G401.6 (cell line): ENCODE measurements around the gene ZNF518A.

ENCODE experiments used
- FAIRE-seq: peaks from 2 replicates; lab custom pipeline; 2012; peaks lifted over from hg19 to GRCh38; lab: Jason Lieb, UNC

The ZNF518A gene, protein sequence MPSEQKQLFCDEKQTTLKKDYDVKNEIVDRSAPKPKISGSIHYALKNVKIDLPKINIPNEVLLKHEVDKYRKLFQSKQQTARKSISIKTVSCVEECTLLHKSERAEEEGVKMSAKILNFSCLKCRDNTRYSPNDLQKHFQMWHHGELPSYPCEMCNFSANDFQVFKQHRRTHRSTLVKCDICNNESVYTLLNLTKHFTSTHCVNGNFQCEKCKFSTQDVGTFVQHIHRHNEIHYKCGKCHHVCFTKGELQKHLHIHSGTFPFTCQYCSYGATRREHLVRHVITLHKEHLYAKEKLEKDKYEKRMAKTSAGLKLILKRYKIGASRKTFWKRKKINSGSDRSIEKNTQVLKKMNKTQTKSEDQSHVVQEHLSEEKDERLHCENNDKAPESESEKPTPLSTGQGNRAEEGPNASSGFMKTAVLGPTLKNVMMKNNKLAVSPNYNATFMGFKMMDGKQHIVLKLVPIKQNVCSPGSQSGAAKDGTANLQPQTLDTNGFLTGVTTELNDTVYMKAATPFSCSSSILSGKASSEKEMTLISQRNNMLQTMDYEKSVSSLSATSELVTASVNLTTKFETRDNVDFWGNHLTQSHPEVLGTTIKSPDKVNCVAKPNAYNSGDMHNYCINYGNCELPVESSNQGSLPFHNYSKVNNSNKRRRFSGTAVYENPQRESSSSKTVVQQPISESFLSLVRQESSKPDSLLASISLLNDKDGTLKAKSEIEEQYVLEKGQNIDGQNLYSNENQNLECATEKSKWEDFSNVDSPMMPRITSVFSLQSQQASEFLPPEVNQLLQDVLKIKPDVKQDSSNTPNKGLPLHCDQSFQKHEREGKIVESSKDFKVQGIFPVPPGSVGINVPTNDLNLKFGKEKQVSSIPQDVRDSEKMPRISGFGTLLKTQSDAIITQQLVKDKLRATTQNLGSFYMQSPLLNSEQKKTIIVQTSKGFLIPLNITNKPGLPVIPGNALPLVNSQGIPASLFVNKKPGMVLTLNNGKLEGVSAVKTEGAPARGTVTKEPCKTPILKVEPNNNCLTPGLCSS (N-terminal part only)

DNA sequence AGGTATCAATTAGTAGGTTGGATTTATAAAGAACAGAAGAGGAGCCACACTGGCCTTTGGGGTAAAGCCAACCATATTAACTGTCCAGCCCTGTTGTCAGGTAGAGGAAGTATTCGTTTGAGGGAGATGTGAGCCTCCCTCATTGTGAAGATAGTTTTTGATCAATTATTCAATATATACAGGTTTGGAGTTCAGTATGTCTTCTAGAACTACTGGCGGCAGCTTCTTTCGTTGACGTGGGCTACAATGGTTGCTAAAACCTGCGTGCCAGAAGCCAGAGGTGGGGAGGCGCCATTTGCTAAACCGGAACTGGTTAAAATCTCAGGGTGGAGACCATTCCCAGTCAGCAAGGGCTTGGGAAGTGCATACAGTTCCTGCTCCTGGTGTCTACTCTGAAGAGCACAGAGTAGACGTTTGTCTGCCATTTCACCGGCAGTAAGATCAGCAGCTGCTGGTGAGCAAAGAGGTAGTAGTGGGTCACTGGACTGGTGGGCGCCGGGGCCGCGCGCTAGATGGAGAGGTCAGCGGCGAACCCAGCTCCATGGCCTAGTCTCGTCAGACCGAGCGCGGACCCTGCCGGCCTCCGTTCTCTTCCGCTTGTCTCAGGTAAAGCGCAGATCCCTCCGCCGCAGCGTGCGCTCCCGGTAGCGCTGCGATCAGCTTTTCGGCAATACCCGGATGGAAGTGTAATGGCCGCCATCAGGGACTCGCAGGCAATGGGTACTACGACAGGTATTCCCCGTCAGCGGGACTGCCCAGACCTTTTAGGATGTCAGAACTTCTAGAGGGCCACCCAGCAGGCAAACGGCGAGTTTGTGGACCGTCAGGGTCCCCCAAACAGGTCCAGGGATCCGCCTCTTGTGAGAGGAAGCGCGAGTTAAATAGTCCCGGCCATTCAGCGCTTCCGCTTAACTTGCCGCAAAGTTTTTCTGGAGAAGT, at the start of gene ZNF518A:
ZNF518A (plus strand) TSS at position 911 of the 939 bp plus-strand sequence. CDS start 26,026 bp downstream, outside the sequence.
- FAIRE-seq, result peak; percentile 57

GRCh38 chr10:96082153-96082552, 47.9 kb upstream of the ZNF518A start:
- FAIRE-seq, result no peak

- no peak for FAIRE-seq
These were observed 47.3 kb upstream of the ZNF518A start for GRCh38 chr10:96082748-96083147.

DNA sequence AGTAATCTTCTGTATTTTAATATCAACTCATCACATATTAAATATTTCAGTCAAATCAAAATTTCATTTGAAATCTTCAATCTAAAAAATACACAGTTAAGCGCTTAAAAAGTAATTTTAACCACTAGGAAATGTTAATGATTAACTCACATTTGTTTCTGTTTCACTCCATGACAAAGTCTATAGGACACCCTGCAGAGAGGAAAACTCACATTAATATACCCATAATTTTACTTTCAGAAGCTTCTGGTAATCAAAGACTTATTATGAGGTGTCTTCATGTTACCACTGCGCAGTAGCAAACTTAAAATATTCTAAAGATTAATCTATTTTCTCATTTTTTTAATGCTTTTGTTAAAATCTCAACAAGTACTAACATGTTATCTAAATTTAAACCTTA, 41.0 kb upstream of the ZNF518A start:
- peak; percentile 71 for FAIRE-seq

DNA sequence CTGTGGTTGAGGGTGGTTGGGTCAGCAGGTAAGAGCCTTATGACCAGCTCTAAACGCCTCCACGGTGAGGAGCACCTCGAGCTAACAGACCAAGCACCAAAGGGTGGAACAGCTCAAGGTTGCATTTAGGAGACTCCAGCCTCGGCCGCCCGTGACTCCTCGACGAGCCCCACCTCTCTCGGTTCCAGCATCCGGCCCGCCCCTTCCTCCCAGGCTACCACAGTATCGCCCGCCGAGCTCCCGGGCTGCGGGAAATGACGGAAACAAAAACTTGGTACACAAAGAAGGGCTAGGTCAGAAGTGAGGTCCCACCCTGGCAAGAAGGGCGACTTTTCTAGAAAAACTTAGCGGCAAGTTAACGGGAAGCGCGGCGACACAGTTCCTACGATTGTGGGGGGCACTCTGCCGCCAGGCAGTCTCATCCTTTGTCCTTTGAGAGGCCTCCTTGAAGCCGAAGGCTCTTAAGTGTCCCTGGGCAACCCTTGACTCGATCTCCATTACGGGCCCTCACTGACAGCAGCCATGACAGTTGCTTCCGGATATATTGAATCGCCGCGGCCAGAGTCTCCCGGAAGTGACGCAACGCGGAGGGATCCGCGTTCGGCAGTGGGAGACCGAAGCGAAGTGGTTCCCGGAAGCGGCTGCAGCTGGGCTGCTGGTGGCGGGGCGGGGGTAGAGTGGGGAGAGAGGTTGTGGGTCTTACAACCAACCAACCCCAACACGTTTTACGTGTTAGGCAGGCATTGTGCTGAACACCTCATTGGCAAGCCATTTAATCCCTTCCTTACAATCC, 40.2 kb upstream of the ZNF518A start:
- peak; percentile 69 for FAIRE-seq

DNA sequence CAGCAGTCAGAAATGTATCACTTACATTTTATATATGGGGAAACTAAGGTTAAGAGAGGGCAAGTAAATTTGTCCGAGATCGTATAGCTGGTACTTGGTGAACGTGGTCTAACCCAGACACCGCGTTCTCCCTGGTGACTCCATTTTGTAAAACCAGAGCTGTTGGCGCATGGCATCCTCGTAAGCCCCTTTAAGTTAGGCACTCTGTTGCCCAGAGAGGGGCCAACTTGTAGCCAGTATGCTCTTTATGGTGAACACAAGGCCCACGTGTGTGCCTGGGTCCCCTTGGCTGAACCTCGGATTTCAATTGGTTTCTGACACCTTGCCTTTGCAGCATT, 39.7 kb upstream of the ZNF518A start:
- FAIRE-seq, result no peak

DNA sequence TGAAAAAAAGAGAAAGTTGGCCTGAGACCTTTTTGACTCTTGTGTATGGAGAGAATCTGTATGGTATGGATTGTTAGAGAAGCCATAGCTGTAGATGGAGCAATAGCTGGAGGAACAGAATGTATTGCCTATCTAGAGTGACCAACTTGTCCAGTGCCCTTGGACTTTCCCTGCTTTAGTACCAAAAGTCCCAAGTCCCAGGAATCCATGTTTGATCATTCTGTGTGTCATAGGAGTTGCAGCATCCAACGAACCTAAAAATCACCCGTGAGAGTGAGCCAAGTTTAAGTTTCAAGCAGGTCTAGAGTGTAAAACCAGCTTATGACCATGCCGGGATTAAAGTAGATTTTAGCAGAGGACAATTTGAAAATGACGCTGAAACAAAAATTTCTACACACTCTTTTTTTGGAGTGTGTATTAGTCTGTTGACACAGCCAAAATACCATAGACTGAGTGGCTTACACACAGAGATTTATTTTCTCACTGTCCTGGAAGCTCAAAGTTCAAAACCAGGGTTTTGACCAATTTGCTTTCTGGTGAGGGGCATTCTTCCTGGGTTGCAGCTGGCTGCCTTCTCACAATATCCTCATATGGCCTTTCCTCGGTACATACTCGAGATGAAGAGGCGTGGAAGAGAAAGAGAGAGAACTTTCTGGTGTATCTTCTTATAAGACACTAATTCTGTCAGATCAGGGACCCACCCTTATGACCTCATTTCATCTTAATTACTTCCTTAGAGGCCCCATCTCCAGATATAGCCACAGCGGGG, 36.9 kb upstream of the ZNF518A start:
- FAIRE-seq, result no peak

DNA sequence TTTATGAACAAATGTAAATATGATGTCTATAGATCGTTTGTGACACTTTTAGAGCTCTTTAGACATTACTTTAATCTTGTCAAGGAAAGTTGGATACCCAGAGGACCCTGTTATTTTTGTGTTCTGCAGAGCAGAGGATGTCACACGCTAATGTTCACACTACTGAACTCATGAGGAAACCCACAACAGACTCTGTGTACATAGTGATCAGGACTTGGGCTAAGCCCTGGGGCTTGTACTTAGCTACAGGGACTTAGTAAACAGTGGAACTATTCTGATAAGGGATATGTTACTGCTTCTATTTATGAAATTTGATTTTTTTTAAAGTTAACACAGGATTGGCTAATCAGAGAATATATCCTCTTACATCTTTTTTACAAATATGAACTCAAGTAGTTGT, 36.1 kb upstream of the ZNF518A start:
- no peak for FAIRE-seq

GRCh38 chr10:96096958-96097357, 33.1 kb upstream of the ZNF518A start:
- no peak for FAIRE-seq

GRCh38 chr10:96097865-96098264, 32.2 kb upstream of the ZNF518A start:
- no peak for FAIRE-seq

DNA sequence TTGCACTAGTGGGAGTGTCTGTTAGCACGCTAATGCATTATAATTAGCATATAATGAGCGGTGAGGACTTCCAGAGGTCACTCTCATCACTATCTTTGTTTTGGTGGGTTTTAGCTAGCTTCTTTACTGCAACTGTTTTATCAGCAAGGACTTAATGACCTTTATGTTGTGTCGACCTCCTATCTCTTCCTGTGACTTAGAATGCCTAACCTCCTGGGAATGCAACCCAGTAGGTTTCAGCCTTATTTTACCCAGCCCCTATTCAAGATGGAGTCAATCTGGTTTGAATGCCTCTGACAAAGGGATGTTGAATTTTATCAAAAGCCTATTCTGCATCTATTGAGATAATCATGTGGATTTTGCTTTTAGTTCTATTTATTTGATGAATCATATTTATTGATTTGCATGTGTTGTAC, 22.5 kb upstream of the ZNF518A start:
- no peak for FAIRE-seq

DNA sequence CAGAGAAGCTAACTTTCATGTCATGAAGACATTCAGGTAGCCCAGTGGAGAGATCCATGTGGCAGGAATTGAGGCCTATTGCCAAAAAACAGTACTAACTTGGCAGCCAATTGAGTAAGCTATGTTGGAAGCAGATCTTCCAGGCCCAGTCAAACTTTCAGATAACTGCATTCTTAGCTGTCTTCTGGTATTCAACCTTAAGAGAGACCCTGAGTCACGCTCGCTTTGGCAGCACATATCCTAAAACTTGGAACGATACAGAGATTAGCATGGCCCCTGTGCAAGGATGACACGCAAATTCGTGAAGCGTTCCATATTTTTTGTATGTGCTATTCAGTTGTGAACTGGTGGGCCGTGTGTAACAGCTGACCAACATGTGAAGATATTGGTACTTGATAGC, 17.6 kb upstream of the ZNF518A start:
- FAIRE-seq, result no peak

GRCh38 chr10:96118604-96119450, 11.3 kb upstream of the ZNF518A start:
- FAIRE-seq, result no peak

DNA sequence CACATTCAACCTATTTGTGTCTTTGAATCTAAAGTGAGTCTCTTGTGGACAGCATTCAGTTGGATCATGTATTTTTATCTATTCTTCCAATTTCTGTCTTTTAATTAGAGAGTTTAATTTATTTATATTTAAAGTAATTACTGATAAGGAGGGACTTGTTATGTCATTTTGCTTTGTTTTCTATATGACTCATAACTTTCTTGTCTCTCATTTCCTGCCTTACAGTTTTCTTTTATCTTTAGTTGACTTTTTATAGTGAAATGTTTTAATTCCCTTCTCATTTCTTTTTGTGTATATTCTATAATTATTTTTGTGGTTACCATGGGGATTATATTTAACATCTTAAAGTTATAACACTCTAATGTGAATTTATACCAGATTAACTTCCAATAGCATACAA, 7.3 kb upstream of the ZNF518A start:
- FAIRE-seq, result no peak

DNA sequence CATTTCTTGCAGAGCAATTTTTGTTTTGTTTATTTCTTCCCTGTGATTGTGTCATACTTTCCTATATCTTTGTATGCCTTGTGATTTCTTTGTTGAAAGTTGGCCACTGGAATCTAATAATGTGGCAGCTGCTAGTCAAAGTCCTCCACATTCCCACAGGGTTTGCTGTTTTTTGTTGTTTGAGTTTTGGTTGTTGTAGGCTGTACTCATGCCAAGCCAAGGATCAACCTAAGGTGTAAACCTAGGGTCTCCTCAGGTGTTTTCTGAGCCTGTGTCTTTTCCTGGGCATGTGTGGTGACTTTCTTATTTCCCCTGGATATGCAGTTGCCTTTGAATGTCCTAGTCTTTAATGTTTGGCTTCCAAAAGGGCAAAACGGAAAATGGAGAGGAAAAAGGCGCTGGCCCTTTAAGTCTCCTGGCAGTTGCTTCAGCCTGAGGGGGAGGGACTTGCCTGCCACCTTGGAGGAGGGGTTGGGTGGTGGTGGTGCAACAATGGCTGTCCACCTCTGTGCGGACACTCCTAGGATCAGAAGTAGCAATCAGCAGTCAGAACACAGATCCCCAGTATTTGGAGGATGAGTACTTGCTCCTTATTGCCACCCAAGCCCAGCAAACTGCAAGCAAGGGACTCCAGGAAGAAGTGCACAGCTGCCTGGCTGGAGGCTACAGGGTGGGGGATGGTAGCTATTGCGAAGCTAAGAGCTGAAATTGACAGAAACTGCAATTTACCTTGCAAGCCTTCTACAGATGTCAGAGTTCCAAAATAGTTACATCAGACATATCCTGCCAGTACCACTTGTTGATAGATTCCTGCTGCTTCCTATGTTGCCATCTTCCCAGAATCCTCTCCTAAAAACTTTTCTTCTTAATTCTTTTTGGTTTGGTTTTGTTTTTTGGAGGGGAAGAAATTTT, 5.6 kb upstream of the ZNF518A start:
- no peak for FAIRE-seq

DNA sequence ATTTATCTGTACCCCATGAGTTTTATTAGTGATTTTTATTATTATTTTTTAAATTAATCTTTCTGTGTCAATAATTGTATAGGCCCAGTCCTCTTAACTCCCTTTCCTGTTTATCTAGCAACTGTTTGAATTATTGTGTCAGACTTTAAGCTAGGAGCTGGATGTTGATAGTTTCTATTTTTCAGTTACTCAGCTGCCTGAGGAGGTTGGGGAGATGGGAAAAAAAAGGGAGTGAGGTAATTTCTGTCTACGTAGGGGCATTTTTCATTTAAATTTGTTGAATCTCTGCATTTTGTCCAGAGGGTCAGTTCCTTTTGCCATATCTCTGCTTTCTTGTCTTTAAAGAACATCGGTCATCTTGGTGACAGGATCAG, 5.0 kb upstream of the ZNF518A start:
- no peak for FAIRE-seq

- peak; percentile 40 for FAIRE-seq
These were observed 364 bp downstream of the ZNF518A start for GRCh38 chr10:96130326-96130995.

- no peak for FAIRE-seq
These were observed 1.5 kb downstream of the ZNF518A start for GRCh38 chr10:96131621-96132020.
